WERI-Rb-1 (cell line): ENCODE measurements around the gene PDPN.
A peak's percentile ranks its signal among the peaks of the same experiment; 100 is the strongest.

ENCODE experiments used
- DNase-seq: peaks from one replicate; pipeline ENCODE4 v3.0.0-alpha.2; 2020
- H3K27ac ChIP-seq: fragments of 250-450 bp; sonication (Bioruptor Pico); 2 replicates; pipeline ENCODE4 v1.5.1; 2020; ENCODE audit warnings: mild to moderate bottlenecking, moderate library complexity
- H3K27me3 ChIP-seq: fragments of 250-450 bp; sonication (Bioruptor Pico); 2 replicates; pipeline ENCODE4 v1.5.1; 2021; ENCODE audit warnings: mild to moderate bottlenecking, low read depth, moderate library complexity; ENCODE audit not compliant: insufficient read depth, severe bottlenecking
- H3K36me3 ChIP-seq: fragments of 250-450 bp; sonication (Bioruptor Pico); 2 replicates; pipeline ENCODE4 v1.5.1; 2020; ENCODE audit warnings: mild to moderate bottlenecking, moderate library complexity
- H3K4me3 ChIP-seq: 2 replicates; pipeline ENCODE4 v1.5.1; 2011; ENCODE audit warnings: low read depth, mild to moderate bottlenecking, control low read depth, low read length
- H3K9me3 ChIP-seq: fragments of 250-450 bp; sonication (Bioruptor Pico); 2 replicates; pipeline ENCODE4 v1.5.1; 2021; ENCODE audit warnings: mild to moderate bottlenecking, moderate library complexity; ENCODE audit not compliant: severe bottlenecking
- CTCF ChIP-seq: IDR thresholded peaks from 2 replicates; pipeline ENCODE4 v1.5.1; 2011; ENCODE audit warnings: low read depth, mild to moderate bottlenecking, control low read depth, inconsistent platforms, low read length

The PDPN gene

GRCh38 chr1:13541435-13542215, 42.0 kb upstream of the PDPN start:
- H3K36me3 ChIP-seq = no peaks in the 10 kb centered on the region
- H3K9me3 ChIP-seq = no peaks in the 10 kb centered on the region
- no peak for TF ChIP-seq CTCF
- peak overlapping the region; percentile 63 for H3K27ac ChIP-seq
- DNase-seq = peak; percentile 30
- no peaks in the 10 kb centered on the region for H3K27me3 ChIP-seq
- H3K4me3 ChIP-seq = no peak overlapping the region

GRCh38 chr1:13543451-13544220, 40.0 kb upstream of the PDPN start:
- no peaks in the 10 kb centered on the region for H3K27me3 ChIP-seq
- TF ChIP-seq CTCF = no peak

GRCh38 chr1:13544221-13544556, 39.4 kb upstream of the PDPN start:
- no peak for TF ChIP-seq CTCF
- Histone ChIP-seq H3K36me3 (no peaks in the 10 kb centered on the region), H3K4me3 (no peak overlapping the region), H3K27ac (peak overlapping the region; percentile 24; the same call in 1 of the 2 replicates), H3K27me3 (no peaks in the 10 kb centered on the region), H3K9me3 (no peaks in the 10 kb centered on the region)
- DNase-seq = no peak

More at GRCh38 chr1:13543451-13544220, 40.0 kb upstream of the PDPN start:
- no peak overlapping the region for H3K4me3 ChIP-seq
- no peak for DNase-seq
- no peaks in the 10 kb centered on the region for H3K36me3 ChIP-seq
- H3K27ac ChIP-seq = peak overlapping the region; percentile 24; the same call in 1 of the 2 replicates
- no peaks in the 10 kb centered on the region for H3K9me3 ChIP-seq

GRCh38 chr1:13546791-13547190, 36.8 kb upstream of the PDPN start:
- H3K9me3 ChIP-seq = no peaks in the 10 kb centered on the region
- H3K27me3 ChIP-seq = no peaks in the 10 kb centered on the region
- H3K4me3 ChIP-seq = no peak overlapping the region
- no peak overlapping the region for H3K27ac ChIP-seq
- no peaks in the 10 kb centered on the region for H3K36me3 ChIP-seq
- no peak for TF ChIP-seq CTCF
- no peak for DNase-seq

- no peak for TF ChIP-seq CTCF
- DNase-seq = no peak
- no peak overlapping the region for H3K27ac ChIP-seq
- no peaks in the 10 kb centered on the region for H3K36me3 ChIP-seq
- no peaks in the 10 kb centered on the region for H3K27me3 ChIP-seq
- H3K4me3 ChIP-seq = no peak overlapping the region
- no peaks in the 10 kb centered on the region for H3K9me3 ChIP-seq
These were observed 35.4 kb upstream of the PDPN start for GRCh38 chr1:13548281-13548680.
